ENCODE measurements around the gene B3GALT6.
A peak's percentile ranks its signal among the peaks of the same experiment; 100 is the strongest.

The B3GALT6 gene

GRCh38 chr1:1215881-1216605, 16.0 kb upstream of the B3GALT6 start:
- DNase-seq (ENCODE audit: low read depth in 2 of 2), result no peak

- DNase-seq (ENCODE audit: low read depth in 2 of 2), result peak in 1 of 2 donors; percentile 52
Observed at GRCh38 chr1:1216770-1217620, 15.0 kb upstream of the B3GALT6 start.

GRCh38 chr1:1217621-1218523, 14.2 kb upstream of the B3GALT6 start:
- DNase-seq (ENCODE audit: low read depth in 2 of 2), result peak in 1 of 2 donors; percentile 51

GRCh38 chr1:1218524-1219200, 13.4 kb upstream of the B3GALT6 start:
- DNase-seq (ENCODE audit: low read depth in 2 of 2), result no peak

GRCh38 chr1:1219341-1219740, 12.7 kb upstream of the B3GALT6 start:
- peak in 1 of 2 donors; percentile 47 for DNase-seq (ENCODE audit: low read depth in 2 of 2)

GRCh38 chr1:1220197-1220596, 11.8 kb upstream of the B3GALT6 start:
- no peak for DNase-seq (ENCODE audit: low read depth in 2 of 2)

- DNase-seq (ENCODE audit: low read depth in 2 of 2), result no peak
Observed at GRCh38 chr1:1221887-1222574, 10.0 kb upstream of the B3GALT6 start.

- no peak for DNase-seq (ENCODE audit: low read depth in 2 of 2)
Observed at GRCh38 chr1:1222575-1223225, 9.3 kb upstream of the B3GALT6 start.

- DNase-seq (ENCODE audit: low read depth in 2 of 2), result no peak
Observed at GRCh38 chr1:1223321-1223720, 8.7 kb upstream of the B3GALT6 start.

- no peak for DNase-seq (ENCODE audit: low read depth in 2 of 2)
Observed at GRCh38 chr1:1223891-1224290, 8.1 kb upstream of the B3GALT6 start.

GRCh38 chr1:1225238-1225845, 6.7 kb upstream of the B3GALT6 start:
- DNase-seq (ENCODE audit: low read depth in 2 of 2), result no peak

- DNase-seq (ENCODE audit: low read depth in 2 of 2), result no peak
Observed at GRCh38 chr1:1225913-1226312, 6.1 kb upstream of the B3GALT6 start.

GRCh38 chr1:1226566-1227362, 5.3 kb upstream of the B3GALT6 start:
- DNase-seq (ENCODE audit: low read depth in 2 of 2), result no peak

GRCh38 chr1:1227386-1227785, 4.7 kb upstream of the B3GALT6 start:
- no peak for DNase-seq (ENCODE audit: low read depth in 2 of 2)

- no peak for DNase-seq (ENCODE audit: low read depth in 2 of 2)
Observed at GRCh38 chr1:1228187-1228586, 3.9 kb upstream of the B3GALT6 start.

- no peak for DNase-seq (ENCODE audit: low read depth in 2 of 2)
Observed at GRCh38 chr1:1228596-1229321, 3.3 kb upstream of the B3GALT6 start.

- DNase-seq (ENCODE audit: low read depth in 2 of 2), result no peak
Observed at GRCh38 chr1:1229770-1230169, 2.3 kb upstream of the B3GALT6 start.

GRCh38 chr1:1230656-1231399, 1.2 kb upstream of the B3GALT6 start:
- no peak for DNase-seq (ENCODE audit: low read depth in 2 of 2)
